Astrocyte (in vitro differentiated cells and primary cell): Measurements from ENCODE around the gene NUDT16L1.

ENCODE experiments used
- EZH2 ChIP-seq: IDR thresholded peaks from 2 replicates; pipeline ENCODE4 v1.6.1; 2012; ENCODE audit warnings: mild to moderate bottlenecking, low read length, inconsistent platforms; ENCODE audit not compliant: insufficient read depth
- TF ChIP-seq, protein P1 (sequence below): IDR thresholded peaks from 2 replicates; pipeline ENCODE4 v1.5.1; 2011; ENCODE audit warnings: low read depth, mild to moderate bottlenecking, inconsistent platforms, low read length, moderate library complexity; ENCODE audit not compliant: insufficient read depth

DNA sequence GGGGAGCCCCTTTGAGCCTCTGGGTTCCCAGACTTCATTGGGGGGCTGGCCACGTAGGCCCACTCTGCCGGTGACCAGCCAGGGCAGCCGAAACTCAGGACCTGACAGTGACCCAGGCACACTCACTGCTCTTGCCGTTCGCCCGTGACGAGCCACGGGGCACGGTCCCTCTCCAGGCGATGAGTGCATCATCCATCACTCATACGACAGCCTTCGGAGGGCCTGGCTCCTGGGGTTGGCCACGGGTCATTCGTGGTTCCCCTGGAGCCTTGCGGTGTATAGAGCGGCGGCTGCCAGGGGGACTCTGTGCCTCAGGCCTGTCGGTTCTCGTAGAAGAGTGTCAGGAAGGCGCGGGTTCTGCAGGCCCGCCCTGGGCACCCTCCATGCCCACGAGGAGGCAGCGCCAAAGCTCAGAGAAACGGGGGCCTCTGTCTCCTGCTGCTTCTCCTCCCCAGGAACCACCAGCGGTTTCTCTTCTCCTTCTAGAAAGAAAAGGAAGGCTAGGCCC lies 11.2 kb upstream of the NUDT16L1 start:
- TF ChIP-seq, protein P1, sequence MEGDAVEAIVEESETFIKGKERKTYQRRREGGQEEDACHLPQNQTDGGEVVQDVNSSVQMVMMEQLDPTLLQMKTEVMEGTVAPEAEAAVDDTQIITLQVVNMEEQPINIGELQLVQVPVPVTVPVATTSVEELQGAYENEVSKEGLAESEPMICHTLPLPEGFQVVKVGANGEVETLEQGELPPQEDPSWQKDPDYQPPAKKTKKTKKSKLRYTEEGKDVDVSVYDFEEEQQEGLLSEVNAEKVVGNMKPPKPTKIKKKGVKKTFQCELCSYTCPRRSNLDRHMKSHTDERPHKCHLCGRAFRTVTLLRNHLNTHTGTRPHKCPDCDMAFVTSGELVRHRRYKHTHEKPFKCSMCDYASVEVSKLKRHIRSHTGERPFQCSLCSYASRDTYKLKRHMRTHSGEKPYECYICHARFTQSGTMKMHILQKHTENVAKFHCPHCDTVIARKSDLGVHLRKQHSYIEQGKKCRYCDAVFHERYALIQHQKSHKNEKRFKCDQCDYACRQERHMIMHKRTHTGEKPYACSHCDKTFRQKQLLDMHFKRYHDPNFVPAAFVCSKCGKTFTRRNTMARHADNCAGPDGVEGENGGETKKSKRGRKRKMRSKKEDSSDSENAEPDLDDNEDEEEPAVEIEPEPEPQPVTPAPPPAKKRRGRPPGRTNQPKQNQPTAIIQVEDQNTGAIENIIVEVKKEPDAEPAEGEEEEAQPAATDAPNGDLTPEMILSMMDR, result no peak
- no peak for TF ChIP-seq EZH2
